ENCODE measurements around the gene PP2D1.
"Not testable (repeated sequence)": the region's sequence is repeated elsewhere in the genome, so short reads cannot be mapped to it uniquely, and the experiment has no call there.

The PP2D1 gene, protein sequence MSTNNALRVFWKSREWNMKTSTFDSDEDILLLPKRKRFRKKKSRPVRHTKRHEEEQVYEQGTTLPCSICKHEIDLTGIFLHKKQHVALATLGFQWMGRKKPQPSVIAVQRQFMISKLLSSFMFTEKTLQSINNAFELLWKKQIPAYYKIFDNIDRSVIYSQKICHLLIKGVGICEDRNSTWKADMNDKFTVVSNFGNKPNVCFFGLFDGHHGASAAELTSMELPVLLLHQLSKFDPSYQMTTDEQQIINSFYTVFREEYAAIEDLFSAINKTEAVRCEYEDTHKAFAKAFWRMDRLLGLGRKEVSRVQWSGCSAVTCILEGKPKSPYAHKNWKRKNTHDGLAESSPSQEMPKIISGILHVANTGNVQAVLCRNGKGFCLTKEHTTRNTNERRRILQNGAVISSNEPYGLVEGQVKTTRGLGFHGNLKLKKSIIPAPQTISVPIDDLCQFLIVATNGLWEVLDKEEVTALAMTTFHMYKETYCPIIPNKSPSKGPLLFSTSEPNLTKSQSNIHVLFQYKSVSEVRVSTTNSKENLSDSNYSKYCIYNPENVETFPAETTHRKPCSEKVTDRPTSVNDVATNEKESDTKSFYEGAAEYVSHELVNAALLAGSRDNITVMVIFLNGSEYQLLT

DNA sequence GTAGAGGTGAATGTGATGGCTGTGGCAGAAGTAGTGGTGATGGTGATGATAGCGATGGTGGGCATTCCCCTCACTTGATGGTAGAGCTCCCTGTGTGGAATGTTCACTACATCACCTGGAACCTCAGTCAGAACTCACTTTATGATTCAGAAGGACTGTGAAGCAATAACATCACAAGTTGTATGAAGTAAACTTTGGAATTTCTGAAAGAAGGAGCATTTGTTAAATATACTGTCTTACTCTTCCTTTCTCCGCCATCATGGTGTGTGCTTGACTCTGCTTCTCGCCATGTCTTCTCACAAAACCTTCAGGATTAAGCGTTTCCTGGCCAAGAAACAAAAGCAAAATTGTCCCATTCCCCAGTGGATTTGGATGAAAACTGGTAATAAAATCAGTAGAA is at the start of gene PP2D1:
TSS of gene PP2D1 (minus strand) at position 101 of the 400 bp plus-strand sequence. CDS start 192 bp downstream, outside the sequence.
- DNase-seq = no peak

DNA sequence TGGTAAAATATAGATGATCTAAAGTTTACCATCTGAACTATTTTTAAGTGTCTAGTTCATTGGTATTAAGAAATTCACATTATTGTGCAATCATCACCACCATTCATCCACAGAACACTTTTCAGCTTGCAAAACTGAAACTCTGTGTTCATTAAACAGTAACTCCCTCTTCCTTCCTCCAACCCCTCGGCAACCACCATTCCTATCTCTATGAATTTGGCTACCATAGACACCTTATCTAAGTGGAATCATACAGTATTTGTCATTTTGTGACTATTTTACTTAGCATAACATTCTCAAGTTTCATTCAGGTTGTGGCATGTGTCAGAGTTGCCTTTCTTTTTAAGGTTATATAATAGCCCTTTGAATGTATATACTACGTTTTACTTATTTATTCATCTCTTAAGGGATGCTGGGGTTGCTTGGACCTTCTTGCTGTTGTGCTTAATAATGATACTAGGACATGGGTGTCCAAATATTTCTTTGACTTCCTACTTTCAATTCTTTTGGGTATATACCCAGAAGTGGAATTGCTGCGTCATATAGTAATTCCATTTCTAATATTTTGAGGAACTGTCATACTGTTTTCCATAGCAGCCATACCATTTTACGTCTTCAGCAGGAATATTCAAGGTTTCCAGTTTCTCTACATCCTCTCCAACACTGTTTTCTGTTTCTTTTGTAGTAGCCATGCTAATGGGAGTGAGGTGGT is 49.1 kb upstream of the PP2D1 start:
- DNase-seq = no peak

DNA sequence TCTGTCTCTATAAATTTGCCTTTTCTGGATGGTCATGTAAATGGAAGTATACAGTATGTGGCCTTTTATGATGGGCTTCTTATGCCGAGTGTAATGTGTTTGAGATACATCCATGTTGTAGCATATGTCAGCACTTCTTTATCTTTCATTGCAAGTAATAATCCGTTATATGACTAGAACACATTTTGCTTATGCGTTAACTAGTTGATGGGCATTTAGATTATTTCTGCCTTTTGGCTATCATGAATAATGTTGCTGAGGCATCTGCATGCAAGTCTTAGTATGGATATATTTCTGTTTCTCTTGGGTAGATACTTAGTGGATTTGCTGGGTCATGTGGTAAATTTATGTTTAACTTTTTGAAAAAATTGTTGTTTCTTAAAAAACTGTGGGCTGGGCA is 47.9 kb upstream of the PP2D1 start:
- no peak for DNase-seq

DNA sequence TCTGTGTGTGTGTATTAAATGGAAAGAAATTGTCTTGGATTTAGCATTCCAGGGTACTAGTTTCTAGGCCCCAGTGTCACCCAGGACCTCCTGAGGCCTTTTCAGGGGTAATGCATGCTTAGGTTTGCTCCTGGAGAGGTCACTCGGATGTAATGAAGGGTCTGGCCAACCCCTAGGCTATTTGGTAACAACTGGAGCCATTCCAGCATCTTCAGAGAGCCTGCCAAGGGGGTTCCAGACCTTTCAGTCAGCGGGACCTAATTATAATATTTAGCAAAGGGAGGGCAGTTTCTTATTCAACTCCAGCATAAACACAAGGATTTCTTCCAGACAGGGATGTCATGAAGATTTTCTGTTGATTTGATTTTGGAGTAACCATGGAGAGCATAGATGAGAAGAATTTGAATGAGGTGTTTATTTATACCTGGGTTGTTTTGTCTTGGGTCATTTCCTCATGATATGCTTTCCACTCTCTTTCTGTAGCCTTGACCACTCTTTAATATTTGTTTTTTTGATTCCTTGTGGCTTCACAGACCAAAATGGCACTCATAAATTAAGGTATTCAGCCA is 45.6 kb upstream of the PP2D1 start:
- no peak for DNase-seq

DNA sequence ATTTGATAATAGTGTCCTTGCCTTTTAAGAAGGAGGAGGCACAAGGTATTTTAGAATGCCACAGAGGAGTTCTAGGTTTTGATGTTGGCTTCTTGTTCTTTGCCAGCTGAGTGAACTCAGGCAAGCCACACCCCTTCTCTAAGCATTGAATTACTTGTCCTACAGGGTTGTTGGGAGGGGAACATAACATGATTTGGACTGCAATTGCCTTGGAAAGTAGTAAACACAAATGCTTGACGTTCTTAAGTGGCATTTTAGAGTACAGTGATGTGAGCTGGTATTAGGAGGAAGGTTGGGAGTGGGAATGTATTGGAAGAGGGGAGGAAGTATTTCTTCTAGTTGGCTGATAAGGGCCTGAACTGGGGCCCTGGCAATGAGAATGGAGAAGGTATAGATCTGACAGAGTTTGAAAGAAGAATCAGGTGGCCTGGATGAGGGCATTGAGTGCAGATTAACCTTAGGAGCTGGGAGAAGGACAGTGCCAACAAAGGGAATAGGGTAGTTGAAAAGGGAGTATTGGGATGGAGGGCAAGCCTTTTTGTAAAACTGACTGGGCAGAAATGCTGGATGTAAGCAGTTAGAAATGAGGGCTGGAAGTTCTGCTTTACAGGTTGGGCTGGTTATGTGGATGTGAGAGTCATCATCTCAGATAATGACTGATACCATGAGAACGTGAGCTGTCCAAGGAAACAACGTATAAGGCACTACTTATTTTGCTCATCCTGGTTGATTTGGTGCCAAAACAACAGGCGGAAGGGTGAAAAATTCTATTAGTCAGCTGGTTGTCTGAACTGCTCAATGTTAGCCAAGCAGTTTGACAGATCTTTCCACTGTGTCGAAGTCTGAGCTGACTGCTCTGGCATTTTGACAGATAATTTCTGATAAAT is 44.9 kb upstream of the PP2D1 start:
- DNase-seq = no peak

DNA sequence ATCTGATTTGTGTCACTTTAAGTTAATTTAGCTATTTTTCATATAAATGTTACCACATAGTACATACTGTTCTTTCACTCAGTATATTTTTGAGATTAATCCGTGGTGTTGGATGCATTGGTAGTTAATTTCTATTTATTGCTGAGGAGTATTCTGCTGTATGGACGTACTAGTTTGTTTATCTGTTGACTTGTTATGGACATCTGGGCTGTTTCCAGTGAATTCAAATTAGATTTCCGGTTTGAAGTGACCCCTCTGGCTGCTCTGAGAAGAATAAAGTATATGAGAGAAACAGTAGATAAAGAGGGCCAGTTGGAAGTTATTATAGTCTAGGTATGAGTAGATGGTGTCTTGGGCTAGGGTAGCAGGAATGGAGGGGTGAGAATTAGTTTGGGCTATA is 43.8 kb upstream of the PP2D1 start:
- no peak for DNase-seq

DNA sequence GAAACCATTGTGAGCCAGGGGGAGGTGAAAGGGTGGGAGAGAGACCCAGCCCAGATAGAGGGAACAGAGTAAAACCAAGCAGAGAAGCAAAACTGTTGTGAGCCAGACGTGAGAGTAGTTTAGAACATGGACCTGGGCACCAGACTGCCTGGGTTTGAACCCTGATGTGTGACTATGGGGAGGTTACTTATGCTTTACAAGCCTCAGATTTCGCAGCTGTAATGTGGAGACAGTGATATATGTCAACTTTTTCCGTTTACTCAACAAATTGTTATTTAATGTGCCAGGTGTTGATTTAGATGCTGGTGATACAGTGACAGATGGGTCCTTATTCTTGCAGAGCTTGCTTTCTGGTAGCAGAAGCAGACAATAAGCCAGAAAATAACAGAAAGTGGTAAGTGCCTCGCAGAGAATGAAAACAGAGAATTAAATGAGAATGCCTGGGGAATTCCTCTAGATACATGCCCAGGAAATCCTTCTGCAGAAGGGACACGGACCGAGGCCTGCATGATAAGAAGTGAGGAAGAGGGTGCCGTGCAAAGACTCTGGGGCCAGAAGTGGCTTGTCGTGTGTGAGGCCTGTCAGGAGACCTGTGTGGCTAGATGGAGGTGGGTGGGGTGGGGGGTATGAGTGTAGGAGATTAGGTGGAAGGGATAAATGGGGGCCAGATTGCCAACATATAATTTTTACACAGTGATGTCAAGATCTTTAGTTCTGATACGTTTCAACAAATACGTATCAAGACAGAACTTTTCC is 43.1 kb upstream of the PP2D1 start:
- DNase-seq = no peak

DNA sequence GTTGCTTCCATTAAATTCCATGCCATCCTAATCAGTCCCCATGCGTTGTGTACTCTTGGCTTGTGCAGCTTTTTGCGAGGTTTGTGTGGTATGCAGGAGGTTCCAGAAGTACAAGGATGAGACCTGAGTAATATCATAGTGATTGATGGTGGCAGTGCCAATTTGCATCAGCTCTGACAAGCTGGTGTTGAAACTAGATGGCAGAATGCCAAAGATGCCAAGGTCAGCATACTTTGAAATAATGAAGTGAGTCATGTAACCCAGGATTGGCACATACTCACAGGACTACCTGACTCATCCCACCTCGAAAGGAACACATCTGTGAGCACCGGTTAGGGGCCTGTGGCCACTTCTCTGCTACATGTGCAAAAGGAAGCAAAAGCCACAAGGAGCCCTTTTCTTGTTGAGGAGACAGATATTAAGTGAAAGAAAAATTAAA is 42.5 kb upstream of the PP2D1 start:
- DNase-seq = no peak

DNA sequence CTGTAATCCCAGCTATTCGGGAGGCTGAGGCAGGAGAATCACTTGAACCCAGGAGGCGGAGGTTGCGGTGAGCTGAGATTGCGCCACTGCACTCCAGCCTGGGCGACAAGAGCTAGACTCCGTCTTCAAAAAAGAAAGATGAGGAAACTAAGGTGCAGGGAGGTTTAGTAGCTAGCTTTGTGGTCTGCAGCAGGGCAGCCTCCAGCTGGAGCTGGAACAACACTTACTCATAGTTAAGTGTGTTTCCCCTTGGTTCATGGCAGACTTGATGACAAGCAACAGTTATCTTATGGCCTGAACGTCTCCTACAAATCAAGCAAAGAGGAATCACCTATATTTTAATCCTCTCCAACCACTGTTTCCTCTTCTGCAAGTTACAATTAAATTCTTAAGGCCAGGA is 40.8 kb upstream of the PP2D1 start:
- DNase-seq = no peak

DNA sequence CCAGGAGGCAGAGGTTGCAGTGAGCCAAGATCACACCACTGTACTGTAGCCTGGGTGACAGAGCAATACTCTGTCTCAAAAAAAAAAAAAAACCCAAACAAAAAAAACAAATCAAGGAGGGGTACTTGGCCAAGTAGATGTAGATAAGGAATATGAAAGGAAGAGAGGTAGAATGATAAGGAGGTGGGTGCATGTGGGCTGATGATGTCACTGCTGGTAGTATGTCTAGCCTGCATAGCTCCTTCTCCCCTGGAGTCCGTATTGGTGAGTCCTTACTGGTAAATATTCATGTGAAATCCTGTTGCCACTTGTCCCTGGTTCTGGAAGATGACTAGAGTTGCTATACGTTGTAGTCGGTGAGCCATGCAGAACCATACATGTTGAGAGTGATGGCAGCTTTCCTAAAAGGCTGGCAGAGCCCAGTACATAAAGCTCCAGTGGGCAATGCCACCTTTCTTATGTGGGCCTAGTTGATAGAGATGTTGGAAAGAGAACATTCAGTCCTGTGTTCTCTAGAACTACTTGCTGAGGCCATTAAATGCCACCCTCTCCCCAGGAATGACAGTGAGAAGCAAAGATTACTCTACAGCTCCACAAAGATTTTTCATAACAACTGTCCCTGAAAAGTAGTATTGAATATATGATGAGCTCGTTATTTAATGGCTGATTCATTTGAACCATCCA is 39.2 kb upstream of the PP2D1 start:
- DNase-seq = no peak

DNA sequence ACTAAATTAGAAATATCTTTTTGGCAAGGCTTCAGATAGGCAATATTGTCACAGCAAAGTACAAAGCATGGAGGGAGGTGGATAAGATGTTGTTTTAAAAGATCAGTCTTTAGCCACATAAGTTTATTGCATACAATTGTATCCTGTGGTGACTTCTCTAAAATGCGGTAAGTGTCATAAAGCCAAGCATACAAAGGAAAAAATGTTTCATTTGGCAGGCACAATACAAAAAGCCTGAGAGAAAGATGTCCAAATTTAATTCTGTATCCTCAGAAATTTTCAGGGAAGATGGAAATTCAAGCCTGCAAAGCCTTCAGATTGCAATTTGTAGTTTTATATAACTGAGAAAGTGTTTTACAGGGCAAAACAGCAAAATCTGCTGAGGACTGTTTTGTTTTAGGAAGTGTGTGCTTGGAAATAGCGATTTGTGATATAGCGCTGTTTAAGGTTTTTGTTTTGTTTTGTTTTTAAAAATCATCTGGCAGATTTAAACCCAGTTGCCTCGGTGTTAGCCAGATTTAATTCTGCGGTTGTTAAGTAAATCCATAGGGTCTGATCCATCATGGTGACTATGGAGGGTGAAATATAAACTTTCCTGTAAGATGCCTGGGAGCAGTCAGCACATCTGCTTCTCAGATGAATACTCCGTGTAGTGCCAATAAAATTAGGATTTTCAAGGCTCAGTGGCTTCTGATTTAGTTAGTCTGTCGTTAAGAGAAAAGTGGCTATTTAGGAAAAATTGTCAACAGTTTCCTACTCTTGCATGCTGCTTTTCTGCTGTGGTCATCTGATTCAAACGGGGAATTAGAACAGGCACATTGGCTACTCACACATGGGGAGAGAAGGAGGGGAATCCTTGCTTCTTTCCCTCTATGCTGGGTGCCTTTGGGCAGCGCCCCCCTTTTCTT is 36.2 kb upstream of the PP2D1 start:
- no peak for DNase-seq

DNA sequence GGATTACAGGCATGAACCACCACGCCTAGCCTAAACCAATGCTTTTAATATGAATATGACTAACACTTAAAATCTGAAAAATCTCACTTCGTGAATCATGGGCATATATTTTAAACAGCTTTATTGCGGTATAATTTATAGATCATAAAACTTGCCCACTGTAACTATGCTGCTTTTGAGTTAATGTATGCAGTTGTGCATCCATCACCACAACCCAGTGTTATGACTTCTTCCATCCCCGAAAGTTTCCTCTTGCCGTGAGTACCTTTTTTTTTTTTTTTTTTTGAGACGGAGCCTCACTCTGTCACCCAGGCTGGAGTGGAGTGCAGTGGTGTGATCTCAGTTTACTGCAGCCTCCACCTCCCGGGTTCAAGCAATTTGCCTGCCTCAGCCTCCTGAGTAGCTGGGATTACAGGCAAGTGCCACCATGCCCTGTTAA is 35.3 kb upstream of the PP2D1 start:
- DNase-seq = no peak

DNA sequence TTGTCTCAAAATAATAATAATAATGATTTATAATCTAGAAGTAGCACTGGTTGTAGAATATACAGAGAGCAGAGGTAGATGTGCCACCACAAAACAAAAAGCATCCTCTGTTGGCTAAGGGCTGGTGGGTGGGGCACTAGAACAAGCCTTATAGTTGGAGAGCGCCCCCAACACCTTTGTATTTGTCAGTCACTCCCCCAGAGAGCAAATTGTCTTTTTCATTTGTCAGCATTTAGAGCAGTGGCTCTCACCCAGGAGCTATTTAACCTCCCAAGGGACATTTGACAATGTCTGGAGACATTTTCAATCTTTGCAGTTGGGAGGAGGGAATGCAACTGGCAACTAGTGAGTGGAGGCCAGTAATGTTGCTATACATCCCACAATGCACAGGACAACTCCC is 34.5 kb upstream of the PP2D1 start:
- DNase-seq = no peak

DNA sequence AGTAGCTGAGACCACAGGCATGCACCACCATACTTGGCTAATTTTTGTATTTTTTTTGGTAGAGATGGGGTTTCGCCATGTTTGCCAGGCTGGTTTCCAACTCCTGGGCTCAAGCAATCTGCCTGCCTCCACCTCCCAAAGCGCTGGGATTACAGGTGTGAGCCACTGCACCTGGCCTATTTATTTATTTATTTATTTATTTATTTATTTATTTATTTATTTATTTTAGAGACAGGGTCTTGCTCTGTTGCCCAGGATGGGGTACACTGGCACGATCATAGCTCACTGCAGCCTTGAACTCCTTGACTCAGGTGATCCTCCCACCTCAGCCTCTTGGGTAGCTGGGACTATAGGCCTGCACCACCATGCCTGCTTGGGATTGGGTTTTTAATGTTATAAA is 33.1 kb upstream of the PP2D1 start:
- DNase-seq = not testable (repeated sequence)

DNA sequence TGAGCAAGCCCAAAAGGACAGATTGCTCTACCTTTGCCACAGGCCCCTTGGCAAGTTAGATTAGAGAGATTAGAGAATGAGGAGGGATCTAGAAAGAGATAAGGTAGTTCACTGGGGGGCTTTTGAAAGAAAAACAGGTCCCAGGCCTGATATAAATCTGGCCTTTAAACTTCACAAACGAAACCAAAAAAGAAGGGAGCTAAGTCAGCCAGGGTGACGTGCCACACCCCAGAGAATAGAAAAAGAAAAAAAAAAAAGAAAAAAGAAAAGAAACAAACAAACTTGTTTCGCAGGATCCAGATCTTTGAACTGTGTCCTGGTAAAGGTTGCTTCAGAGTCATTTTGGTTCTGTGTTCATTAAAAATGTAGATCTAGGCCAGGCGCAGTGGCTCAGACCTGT is 31.8 kb upstream of the PP2D1 start:
- no peak for DNase-seq

DNA sequence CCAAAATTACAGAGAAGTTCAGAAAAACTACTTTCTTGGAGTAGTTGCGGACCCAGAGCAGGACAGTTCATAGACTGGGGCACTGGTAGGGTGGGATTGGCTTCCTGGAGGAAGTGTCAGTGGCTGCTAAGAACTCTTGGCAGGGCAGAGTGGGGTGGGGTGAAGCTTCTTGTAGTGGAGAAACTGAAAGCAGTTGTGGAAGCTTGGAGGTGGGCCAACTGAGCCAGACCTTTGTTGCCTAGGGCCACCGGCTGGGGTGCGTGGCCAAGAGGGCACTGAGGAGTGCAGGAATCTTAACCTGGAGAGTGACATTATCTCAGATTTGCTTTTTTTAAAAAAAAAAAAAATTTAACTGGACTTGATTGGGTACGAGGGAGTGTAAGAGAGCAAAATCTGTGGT is 31.3 kb upstream of the PP2D1 start:
- no peak for DNase-seq

DNA sequence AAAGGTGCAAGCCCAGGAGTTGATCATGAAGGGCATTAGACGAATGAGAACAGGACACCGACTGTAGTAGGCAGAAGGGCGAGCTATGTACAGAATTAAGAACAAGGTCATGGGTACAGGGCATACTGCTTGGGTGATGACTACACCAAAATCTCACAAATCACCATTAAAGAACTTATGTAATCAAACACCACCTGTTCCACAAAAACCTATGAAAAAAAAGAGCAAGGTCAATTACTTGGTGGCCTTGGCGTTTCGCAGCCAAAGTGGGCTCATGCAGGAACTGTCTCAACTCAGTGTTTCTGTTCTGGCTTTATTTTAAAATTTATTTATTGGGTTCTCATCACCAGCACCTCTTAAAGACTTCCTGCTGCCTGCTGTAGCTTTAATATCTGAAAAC is 30.3 kb upstream of the PP2D1 start:
- no peak for DNase-seq

DNA sequence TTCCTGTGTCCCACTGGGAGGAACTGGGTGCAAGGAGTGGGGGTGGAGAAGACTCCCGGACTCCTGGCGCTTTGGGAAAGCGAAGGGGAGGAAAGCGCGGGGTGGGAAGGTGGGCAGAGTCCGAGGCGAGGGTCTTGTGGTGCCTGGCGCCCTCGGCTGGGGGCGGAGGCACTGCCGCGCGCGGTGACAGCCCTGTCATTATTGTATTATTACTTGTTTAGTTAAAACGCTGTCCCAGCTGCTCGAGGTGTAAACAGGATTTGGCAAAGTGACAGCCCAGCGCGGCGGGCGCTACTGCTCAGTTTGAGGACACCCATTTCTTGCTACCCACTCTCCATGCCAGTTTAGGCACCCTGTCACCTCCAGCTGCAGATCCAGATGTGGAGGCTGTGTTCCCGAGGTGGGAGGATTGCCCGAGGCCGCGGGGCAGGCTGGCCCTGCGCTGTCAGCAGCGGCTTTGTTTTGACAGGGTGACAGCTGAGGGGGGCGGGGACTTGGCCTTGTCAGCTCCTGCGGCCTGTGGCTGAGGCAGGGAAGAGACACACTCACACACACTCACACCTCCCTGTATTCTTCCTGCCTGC is 29.2 kb upstream of the PP2D1 start:
- peak; percentile 60 for DNase-seq

DNA sequence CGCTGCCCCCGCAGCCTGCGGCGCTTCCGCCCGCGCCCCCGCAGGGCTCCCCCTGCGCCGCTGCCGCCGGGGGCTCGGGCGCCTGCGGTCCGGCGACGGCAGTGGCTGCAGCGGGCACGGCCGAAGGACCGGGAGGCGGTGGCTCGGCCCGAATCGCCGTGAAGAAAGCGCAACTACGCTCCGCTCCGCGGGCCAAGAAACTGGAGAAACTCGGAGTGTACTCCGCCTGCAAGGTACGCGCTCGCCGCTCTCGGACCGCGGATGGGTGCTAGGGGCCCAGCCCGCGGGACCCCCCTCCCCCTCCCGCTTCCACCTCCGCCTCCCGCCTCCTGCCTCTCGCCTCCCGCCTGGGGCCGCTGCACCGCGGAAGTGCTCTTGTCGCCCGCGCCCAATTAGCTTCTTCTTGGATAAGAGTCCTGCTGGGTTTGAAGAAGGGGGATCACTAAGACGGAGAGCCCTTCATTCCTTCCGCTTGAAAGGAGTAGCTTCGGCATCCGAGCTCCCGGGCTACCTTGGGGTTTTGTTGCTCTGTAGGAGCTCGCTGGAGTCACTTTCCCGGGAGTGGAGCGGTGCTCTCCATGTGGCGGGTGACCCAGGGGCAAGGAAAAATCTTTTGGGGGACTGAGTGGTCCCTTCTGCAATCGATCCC is 28.6 kb upstream of the PP2D1 start:
- DNase-seq = peak; percentile 42
